DND-41 (cell line): Measurements from ENCODE around the gene TPO.

Experiments used
- EZH2 ChIP-seq: IDR thresholded peaks from 3 replicates; pipeline ENCODE4 v1.6.1; 2012; ENCODE audit warnings: borderline replicate concordance, low read depth, mild to moderate bottlenecking, moderate library complexity, low read length, inconsistent platforms; ENCODE audit not compliant: severe bottlenecking
- TF ChIP-seq, protein P1 (sequence below): IDR thresholded peaks from 2 replicates; pipeline ENCODE4 v1.5.1; 2012; ENCODE audit warnings: borderline replicate concordance, low read length, moderate library complexity, mild to moderate bottlenecking; ENCODE audit not compliant: poor library complexity, severe bottlenecking; ENCODE audit errors: extremely low read depth

DNA sequence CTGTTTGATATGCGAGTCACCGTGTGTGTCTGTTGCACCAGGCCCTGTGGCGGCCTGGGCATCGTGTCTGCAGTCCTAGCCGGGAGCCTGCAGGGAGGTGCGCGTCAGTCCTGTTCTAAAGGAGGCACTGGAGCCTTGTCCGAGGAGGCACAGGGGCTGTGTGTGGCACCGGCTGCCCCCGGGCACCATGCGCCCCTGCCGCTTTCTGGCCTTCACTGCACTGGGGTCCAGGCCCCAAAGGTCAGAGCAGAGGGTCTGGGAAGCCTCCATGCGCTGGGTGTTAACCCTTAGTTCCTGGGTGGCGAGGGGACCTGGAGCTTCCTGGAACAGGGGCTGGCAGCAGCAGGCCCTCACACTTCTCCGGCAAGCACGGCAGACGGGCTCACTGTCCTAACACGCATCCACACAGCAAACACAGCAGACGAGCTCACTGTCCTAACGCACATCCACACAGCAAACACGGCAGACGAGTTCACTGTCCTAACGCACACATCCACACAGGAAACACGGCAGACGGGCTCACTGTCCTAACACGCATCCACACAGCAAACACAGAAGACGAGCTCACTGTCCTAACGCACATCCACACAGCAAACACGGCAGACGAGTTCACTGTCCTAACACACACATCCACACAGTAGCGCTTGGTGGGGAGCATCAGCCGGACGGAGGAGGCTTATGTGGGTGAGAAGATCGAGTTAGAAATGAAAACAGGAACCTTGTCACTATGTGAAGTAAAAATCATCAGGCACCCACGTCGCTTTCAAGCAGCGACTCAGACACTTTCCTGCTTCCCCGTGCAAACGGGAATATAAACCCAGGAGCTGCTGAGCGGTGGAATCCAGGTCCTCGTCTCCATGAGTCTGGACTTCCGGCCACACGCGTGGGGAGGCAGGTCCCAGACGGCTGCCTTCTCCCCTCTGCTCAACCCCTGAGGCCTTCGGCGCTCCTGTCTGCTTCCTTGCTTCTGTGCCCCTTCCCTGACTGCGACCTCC is 65.3 kb downstream of the TPO start:
- TF ChIP-seq EZH2 = no peak
- TF ChIP-seq, protein P1, sequence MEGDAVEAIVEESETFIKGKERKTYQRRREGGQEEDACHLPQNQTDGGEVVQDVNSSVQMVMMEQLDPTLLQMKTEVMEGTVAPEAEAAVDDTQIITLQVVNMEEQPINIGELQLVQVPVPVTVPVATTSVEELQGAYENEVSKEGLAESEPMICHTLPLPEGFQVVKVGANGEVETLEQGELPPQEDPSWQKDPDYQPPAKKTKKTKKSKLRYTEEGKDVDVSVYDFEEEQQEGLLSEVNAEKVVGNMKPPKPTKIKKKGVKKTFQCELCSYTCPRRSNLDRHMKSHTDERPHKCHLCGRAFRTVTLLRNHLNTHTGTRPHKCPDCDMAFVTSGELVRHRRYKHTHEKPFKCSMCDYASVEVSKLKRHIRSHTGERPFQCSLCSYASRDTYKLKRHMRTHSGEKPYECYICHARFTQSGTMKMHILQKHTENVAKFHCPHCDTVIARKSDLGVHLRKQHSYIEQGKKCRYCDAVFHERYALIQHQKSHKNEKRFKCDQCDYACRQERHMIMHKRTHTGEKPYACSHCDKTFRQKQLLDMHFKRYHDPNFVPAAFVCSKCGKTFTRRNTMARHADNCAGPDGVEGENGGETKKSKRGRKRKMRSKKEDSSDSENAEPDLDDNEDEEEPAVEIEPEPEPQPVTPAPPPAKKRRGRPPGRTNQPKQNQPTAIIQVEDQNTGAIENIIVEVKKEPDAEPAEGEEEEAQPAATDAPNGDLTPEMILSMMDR = no peak
